GM19455 (cell line): ENCODE data around the gene NTN3.
"Not testable (repeated sequence)": the region's sequence is repeated elsewhere in the genome, so short reads cannot be mapped to it uniquely, and the experiment has no call there.

Source experiments
- ATAC-seq: cut with Tn5 transposase; IDR thresholded peaks from one replicate; pipeline ENCODE4 v1.9.1; 2021; ENCODE audit not compliant: unreplicated experiment

Gene NTN3

DNA sequence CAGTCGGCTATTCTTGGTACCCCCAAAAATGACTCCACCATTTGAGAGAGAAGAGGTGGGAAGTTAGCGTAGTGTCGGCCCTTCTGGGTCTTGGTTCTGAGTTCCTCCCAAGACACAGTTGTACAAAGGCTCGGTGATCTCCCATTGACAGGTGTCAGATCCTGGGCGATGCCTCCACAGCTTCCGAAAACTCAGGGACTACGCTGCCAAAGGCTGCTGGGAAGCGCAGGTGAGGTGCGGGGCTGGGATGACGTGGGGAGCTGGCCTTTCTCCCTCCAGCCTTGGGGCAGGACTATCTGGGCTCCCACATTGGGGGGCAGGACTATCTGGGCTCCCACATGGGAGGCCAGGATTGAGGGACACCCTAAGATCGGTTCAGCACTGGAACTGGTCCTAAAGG is 31.5 kb upstream of the NTN3 start:
- no peak for ATAC-seq

DNA sequence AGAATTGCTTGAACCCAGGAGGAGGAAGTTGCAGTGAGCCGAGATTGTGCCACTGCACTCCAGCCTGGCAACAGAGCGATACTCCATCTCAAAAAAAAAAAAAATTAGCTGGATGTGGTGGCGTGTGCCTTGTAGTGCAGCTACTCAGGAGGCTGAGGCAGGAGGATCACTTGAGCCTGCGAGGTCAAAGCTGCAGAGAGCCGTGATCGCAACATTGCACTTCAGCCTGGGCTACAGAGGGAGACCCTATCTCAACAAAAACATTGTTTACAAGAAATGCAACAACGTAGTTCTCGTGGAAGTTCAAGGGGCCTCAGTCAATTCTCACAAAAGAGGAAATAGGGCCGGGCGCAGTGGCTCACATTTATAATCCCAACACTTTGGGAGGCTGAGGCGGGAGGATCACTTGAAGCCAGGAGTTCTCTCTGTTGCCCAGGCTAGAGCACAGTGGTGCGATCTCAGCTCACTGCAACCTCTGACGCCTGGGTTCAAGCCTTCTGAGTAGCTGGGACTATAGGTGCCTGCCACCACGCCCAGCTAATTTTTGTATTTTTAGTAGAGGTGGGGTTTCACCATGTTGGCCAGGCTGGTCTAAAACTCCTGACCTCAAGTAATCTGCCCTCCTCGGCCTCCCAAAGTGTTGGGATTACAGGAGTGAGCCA is 29.8 kb upstream of the NTN3 start:
- ATAC-seq: not testable (repeated sequence)

DNA sequence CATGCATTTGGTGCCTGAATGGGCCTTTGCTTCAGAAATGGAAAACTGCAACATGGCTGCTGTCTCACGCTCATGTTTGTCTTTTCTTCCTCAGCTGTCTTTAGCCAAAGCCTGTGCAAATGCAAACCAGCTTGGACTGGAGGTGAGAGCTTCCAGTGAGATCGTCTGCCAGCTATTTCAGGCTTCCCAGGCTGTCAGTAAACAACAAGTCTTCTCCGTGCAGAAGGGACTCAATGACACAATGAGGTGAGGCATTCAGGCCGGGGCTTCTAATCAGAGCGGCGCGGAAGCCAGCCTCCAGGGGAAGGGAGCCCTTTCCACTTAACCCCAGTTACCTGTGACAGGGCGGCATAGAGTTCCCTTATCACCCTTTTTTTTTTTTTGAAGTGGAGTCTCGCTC is 27.5 kb upstream of the NTN3 start:
- ATAC-seq: no peak

DNA sequence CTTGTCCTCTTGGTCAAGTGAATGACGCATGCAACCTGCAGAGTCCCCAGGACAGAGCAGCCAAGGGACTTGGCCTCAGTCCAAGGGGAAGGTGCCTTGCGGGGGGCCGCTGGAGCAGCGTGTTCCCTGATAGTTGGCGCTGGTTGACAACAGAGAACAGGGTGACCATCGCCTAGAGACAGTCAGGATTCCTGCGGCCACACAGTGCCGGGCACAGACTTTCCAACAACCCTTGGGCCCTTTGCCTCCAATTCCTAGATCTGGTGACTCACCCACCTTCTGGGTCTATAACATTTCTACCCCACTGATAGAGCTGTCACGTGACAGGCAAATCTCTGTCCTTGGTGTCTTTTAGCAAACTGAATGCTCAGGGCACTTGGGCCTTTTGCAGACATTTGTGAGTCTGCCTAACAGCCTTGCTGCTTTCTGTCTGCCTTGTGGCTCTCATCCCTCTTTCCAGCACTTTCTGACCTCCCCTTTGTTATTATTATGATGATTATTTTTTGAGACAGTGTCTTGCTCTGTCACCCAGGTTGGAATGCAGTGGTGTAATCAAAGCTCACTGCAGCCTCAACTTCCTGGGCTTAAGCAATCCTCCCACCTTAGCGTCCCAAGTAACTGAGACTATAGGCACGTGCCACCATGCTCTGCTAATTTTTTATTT is 23.0 kb upstream of the NTN3 start:
- no peak for ATAC-seq

DNA sequence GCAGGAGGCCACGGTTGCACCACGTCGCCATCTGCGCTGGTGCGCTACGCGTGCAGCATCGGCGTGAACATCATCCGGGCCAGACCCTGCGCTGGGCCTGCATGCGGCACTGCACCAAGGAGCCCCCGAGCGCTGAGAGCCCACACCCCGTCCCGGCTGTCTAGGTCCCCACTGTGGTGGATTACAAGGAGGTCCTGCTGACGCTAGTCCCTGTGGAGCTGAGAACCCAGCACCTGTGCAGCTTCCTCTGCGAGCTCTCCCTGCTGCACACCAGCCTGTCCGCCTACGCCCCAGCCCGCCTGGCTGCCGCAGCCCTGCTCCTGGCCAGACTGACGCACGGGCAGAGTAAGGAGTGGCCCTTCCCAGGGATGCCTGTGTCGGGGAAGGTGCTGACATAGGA is 22.0 kb upstream of the NTN3 start:
- no peak for ATAC-seq

DNA sequence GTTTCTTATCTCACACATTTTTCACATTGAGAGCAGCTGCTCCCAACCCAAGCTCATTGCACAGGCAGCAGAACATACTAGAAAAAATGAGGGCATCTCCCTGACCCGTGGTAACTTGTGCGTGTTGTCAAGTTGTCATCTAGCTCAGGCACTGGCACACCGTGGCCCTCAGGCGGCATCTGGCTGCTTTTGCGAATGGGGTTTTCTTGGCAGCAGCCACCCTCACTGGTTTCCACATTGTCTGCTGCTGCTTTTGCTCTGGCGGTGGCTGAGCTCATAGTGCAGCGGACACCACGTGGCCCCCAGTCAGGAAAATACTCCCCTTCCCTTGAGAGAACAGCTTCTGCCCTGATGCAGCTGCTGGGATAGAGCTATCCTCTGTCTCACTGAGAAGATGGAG is 20.6 kb upstream of the NTN3 start:
- no peak for ATAC-seq

DNA sequence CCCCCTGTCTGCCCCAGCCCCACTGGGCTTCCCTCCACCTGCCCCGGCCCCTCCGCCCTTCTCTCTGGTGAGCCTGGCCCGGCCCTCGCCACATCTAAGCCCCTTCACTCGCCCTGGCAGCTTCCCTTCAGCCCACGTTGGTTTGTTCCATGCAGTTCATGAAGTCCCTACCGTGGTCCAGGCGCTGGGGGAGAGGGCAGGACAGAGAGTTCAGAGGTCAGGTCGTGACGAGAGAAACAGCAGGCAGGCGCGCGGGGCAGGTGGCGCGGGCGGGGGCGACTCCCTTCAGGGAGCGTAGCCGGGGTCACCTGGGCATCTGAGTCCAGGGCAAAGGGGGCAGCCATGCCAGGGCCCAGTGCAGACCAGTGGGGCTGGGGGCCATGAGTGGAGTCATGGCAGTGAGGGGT is 20.1 kb upstream of the NTN3 start:
- ATAC-seq: no peak

DNA sequence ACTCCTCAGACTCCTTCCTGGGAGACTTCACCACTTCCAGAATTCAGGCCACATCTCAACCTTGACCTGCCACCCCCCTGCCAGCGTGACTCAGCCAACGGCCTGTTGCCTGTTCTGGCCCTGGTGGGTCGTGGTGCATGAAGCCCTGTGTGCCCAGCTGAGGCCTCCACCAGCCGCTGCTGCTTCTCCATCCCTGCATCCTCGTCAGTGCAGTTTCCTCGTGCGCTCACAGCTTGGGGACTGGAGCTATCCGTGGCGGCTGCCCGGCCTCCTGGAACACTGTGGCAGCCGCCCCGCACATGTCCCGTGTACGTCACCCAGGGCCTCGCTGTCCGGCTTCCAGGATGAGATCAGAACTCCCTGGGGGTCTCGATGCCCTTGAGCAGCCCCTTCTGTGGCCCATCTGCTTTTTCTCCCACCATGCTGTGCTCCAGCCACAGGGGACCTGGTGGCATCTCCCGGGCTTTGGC is 19.2 kb upstream of the NTN3 start:
- ATAC-seq: no peak

DNA sequence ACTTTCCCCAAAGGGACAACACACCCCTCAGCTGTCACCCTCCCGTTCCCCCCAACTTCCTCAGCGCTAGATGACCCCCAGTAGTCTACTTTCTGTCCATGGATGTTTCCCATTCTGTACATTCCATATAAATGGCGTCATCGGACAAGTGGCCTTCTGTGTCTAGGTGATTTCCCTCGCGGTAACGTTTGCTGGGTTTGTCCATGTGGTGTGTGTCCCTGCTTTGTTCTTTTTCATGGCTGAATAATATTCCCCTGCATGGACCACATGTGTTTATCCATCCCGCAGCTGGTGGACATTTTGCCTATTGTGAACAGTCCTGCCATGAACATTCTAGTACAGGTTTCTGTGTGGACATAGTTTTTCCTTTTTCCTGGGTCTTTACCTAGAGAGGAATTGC is 18.4 kb upstream of the NTN3 start:
- ATAC-seq: no peak

DNA sequence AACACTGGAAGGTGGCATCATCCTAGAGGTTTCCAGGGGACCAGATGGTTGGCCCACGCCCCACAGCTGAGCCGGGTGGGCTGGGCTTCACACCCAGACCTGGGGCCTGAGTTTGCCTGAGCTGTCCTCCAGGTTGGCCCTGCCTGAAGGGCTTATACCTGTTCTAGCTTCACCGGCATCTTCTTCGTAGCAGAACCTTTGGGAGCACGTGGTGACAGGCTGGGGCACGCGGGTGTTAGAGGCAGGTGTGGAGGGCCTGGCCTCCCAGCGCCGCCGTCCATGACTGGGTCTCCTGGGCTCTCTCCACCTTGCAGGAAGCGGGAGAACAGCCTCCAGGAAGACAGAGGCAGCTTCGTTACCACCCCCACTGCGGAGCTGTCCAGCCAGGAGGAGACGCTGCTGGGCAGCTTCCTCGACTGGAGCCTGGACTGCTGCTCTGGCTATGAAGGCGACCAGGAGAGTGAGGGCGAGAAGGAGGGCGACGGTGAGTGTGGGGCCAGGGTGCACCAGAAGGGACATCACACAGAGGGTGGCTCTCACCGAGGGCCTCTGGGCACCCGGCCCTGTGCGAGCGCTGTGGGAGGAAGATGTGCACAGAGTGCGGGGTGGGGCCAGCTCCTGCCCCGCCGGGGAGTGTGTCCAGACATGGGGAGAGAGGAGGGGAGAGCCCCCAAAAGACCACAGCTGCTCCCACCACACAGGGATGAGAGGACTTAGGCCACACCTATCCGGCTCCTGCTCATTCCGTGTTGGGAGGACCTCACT is 15.8 kb upstream of the NTN3 start:
- no peak for ATAC-seq

DNA sequence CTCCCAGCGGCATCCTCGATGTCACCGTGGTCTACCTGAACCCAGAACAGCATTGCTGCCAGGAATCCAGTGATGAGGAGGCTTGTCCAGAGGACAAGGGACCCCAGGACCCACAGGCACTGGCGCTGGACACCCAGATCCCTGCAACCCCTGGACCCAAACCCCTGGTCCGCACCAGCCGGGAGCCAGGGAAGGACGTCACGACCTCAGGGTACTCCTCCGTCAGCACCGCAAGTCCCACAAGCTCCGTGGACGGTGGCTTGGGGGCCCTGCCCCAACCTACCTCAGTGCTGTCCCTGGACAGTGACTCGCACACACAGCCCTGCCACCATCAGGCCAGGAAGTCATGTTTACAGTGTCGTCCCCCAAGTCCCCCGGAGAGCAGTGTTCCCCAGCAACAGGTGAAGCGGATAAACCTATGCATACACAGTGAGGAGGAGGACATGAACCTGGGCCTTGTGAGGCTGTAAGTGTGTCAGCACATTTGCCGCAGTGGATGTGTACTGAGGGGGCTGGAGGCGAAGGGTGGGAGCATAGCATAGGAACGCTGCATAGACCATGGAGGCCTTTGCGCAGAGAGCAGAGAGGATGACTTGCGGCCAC is 14.4 kb upstream of the NTN3 start:
- ATAC-seq: no peak

DNA sequence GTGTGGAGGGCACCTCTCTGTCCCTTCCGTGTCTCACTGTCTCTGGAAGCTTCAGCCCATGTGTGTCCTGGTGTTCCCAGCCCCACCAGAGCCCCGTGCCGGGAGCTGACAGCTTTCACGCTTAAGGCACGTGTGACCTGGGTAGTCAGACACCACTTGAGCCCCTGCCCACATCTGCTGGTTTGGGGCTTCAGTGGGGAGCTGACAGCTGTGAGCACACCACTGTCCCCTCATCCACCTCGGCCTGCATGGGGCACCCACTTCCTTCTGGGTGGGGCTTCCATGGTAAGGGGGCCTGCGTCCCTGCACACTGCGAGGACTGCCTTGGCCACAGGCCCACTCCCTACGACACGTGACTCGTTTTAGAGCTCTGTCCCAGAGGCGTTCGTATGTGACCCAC is 13.8 kb upstream of the NTN3 start:
- ATAC-seq: no peak

DNA sequence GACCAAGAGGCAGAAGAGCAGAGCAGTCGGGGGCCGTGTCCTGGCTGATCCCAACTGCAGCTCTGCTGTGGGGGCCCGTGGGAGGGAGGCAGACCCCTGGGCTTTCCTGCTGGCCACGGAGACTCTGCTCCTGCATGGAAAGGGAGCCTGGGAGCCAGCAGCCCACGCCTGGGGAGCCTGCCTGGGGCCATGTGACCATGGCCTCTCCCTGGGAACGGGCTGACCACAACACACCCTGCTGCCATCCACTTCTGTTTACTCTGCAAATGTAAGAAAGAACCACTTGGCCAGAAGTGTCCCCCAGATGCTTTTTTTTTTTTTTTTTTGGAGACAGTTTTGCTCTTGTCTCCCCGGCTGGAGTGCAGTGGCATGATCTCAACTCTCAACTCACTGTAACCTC is 13.2 kb upstream of the NTN3 start:
- no peak for ATAC-seq

DNA sequence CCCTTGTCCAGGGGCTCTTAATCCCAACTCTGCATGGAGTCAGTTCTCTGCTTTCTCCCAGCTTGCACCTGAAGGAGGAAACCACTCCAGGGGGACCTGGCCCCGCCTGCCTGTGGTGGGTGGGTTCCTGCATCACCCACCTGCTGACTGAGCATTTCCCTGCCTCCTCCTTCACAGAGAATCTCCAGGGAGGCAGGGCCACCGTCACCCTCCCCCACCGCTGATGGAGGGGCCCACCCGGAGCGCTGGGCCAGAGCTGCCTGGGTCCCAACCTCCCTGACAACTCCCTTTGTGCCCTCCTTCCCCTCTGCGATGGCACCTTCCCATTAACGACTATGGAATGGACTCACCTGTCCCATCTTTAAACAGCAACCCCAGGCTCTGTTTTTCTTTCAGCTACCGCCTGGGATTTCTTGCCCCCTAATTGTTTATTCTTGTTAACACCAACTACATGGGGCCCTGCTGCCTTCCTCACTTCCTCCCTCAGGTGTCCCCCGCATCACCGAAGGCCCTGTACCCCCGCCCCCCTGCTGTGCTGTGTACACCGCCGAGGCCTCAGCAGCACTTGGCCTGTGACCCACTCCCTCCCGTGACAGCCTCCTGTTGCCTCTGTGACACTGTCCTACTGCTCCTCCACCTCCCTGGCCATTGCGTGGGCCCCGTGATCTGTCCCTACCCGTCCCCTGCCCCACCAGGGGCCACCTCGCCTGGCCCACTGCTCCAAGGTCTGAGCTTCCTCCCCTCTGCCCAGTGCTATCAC is 12.0 kb upstream of the NTN3 start:
- ATAC-seq: no peak

DNA sequence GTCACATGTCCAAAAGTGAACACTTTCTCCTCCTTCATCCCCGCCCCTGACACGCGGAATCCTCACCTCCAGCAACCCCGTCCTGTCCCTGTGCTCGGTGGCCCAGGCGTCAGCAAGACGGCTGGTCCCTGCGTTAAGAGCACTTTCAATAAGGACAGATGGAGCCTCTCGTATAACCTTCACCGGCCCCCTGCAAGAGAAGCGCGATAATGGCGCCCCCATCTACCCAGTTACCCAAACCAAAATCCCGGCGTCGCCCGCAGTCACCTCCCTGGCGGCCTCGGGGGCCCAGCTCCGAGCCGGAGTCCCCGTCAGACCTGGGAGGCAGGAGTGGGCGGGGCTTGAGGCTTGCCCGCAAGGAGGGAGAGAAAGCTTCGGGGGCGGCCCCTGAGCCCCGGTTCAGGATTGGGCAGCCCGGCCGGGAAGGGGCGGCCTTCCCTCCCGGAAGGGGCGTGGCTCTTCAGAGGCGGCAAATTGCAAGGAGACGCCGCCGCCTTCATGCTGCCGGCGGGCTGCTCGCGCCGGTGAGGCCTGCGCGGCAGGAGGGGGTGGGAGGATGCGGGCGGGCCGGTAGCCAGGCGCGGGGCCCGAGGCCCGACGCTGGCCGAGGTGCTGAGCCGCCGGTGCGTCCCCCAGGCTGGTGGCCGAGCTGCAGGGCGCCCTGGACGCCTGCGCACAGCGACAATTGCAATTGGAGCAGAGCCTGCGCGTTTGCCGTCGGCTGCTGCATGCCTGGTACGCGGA is 11.3 kb upstream of the NTN3 start, which contains the start of gene TEDC2:
Gene TEDC2, plus strand, starts transcription at position 463 of the 744 bp plus-strand sequence. Its CDS starts 36 bp downstream, at position 499.
- ATAC-seq: peak; percentile 89

DNA sequence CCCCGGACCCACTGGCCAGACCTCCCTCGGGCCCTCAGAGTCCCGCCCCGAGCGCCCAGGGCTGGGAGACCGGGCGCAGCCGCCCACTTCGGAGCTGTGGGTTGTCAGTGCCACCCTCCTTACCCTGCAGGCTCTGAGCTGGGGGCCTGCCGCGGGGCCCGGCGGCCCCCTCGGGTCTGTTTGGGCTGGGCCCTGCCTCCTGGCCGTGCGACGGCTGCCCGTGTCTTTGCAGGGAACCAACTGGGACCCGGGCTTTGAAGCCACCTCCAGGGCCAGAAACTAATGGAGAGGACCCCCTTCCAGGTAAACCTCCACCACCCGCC is 10.7 kb upstream of the NTN3 start:
- ATAC-seq: no peak

DNA sequence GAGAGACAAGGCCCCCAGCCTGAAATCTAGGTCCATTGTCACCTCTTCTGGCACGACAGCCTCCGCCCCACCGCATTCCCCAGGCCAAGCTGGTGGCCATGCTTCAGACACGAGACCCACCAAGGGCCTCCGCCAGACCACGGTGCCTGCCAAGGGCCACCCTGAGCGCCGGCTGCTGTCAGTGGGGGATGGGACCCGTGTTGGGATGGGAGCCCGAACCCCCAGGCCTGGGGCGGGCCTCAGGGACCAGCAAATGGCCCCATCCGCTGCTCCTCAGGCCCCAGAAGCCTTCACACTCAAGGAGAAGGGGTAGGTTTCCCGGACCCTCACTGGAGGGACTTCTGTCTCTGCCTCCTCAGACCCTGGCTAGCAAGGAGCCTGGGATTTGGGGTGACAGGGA is 10.2 kb upstream of the NTN3 start:
- no peak for ATAC-seq

DNA sequence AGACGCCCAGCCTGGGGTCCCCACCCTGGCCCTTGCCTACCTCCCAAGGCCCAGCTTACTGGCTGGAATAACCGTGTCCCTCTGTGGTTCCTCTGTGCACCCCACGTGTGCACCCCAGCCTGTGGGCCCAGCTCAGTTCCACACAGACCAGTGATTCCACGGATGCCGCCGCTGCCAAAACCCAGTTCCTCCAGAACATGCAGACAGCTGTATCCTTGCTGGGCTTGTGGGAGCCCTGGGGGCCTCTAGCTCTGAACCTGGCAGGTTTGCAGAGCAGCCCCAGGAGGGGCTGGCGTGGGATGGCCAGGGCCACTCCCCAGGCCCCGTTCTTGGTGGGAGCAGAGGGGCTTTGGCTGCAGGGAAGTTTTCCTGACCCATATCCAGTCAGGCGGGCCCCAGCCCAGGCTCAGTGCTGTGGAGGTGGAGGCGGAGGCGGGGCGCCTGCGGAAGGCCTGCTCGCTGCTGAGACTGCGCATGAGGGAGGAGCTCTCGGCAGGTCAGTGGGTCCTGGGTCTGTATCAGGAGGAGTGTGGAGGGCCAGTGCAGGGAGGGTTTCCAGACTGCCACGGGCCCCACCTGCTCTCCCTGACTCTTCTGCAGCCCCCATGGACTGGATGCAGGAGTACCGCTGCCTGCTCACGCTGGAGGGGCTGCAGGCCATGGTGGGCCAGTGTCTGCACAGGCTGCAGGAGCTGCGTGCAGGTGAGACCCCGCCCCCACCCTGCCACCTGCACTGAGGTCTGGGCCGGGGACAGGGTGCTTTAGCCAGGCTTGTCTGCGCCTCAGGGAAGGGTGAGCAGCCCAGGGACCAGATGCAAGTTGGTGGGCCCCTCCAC is 8.8 kb upstream of the NTN3 start:
- no peak for ATAC-seq

DNA sequence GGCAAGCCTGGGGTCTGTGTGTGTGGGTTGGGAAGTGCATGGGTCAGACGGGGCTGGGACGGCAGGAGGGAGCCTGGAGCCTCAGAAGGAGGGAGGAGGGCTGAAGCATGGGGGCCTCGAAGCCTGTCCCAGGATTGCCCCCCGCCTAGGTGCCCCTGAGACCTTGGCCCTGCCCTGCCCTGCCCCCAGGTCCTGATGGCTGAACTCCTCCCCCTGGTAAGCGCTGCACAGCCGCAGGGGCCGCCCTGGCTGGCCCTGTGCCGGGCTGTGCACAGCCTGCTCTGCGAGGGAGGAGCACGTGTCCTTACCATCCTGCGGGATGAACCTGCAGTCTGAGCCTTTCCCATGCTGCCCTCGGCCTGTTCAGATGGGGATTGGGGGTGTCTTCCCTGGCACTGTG is 6.8 kb upstream of the NTN3 start:
- ATAC-seq: no peak
